ENCODE measurements around the gene AMY2B. TPM values are rescaled to one million over a fixed set of nuclear protein-coding genes. Genes with fewer than 3 reads are reported as not detected.
"Not testable (repeated sequence)": the region's sequence is repeated elsewhere in the genome, so short reads cannot be mapped to it uniquely, and the experiment has no call there.

The AMY2B gene
- total RNA-seq: 10 to 100 TPM; 11.6 to 31.6 (median 21.2) TPM
- long read RNA-seq, donor 1, partial matches to known transcripts: 0 of 2 reads
- long read RNA-seq, donor 1, other reads (novel, unspliced or antisense): 1 of 2 reads
- long read RNA-seq, donor 2, partial matches to known transcripts: 0 of 3 reads
- long read RNA-seq, donor 2, other reads (novel, unspliced or antisense): 3 of 3 reads

GRCh38 chr1:103571289-103571688, at the start of gene AMY2B:
Gene AMY2B, plus strand, starts transcription at chr1:103571589. Its CDS starts 14 bp downstream, at chr1:103571603.
- H3K4me3 ChIP-seq; H3K4me1 ChIP-seq (ENCODE audit: low read depth); ATAC-seq; DNase-seq; H3K36me3 ChIP-seq (ENCODE audit: low read depth); intact Hi-C loops (cut with DNase I, micrococcal nuclease); H3K9me3 ChIP-seq: not testable (repeated sequence)

DNA sequence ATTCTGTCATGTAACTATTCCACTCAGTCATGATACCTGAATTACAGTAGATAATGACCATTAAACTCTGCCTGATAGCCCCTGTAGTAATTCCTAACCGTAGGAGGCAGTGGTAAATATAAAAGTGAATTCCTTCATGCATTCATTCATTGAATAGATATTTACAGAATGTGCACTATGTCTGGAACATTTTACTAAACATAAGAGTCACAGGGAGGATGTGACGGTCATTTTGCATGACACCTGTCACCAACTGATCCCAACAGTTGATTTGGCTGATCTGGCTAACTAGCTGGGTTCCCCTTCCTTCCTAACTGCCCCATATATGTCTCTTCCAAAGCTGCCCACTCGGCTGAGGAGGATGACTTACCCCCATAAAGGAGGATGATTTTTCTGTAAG, 48.0 kb upstream of the AMY2B start:
- DNase-seq (no peak), ATAC-seq (no peak)
- Histone ChIP-seq H3K4me1 (ENCODE audit: low read depth) (peaks cover 18% of the 10 kb centered on the region), H3K4me3 (no peak overlapping the region), H3K9me3 (no peaks in the 10 kb centered on the region), H3K36me3 (ENCODE audit: low read depth) (no peaks in the 10 kb centered on the region)
- TF ChIP-seq, protein P1, sequence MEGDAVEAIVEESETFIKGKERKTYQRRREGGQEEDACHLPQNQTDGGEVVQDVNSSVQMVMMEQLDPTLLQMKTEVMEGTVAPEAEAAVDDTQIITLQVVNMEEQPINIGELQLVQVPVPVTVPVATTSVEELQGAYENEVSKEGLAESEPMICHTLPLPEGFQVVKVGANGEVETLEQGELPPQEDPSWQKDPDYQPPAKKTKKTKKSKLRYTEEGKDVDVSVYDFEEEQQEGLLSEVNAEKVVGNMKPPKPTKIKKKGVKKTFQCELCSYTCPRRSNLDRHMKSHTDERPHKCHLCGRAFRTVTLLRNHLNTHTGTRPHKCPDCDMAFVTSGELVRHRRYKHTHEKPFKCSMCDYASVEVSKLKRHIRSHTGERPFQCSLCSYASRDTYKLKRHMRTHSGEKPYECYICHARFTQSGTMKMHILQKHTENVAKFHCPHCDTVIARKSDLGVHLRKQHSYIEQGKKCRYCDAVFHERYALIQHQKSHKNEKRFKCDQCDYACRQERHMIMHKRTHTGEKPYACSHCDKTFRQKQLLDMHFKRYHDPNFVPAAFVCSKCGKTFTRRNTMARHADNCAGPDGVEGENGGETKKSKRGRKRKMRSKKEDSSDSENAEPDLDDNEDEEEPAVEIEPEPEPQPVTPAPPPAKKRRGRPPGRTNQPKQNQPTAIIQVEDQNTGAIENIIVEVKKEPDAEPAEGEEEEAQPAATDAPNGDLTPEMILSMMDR (IDR thresholded peaks at IDR 0.05): no peak
- intact Hi-C loops (cut with DNase I, micrococcal nuclease): no loop called here

DNA sequence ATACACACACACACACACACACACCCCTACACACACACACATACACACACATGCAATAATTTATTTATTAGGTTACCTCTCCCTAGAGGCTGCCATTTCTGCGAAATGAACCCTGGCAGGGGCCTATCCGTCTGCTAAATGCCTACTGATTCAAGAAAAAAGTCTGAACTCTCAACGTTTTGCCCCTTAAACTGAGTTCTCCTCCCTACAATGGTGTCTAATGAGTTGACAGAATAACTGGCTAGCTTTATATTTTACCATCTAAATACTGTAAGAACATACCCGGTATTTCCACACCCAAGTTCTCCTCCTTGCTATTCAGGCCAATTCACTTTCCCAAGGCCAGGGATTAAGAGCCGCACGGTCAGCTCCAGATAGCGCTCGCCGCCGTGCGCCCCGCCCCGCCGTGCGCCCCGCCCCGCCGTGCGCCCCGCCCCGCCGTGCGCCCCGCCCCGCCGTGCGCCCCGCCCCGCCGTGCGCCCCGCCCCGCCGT, 46.2 kb upstream of the AMY2B start:
- Histone ChIP-seq H3K9me3 (no peaks in the 10 kb centered on the region), H3K4me3 (no peak overlapping the region), H3K36me3 (ENCODE audit: low read depth) (no peaks in the 10 kb centered on the region), H3K4me1 (ENCODE audit: low read depth) (peaks cover 21% of the 10 kb centered on the region)
- ATAC-seq (peak; percentile 84), DNase-seq (no peak)
- intact Hi-C loops (cut with DNase I, micrococcal nuclease): no loop called here
- TF ChIP-seq, protein P1 (IDR thresholded peaks at IDR 0.05): no peak

DNA sequence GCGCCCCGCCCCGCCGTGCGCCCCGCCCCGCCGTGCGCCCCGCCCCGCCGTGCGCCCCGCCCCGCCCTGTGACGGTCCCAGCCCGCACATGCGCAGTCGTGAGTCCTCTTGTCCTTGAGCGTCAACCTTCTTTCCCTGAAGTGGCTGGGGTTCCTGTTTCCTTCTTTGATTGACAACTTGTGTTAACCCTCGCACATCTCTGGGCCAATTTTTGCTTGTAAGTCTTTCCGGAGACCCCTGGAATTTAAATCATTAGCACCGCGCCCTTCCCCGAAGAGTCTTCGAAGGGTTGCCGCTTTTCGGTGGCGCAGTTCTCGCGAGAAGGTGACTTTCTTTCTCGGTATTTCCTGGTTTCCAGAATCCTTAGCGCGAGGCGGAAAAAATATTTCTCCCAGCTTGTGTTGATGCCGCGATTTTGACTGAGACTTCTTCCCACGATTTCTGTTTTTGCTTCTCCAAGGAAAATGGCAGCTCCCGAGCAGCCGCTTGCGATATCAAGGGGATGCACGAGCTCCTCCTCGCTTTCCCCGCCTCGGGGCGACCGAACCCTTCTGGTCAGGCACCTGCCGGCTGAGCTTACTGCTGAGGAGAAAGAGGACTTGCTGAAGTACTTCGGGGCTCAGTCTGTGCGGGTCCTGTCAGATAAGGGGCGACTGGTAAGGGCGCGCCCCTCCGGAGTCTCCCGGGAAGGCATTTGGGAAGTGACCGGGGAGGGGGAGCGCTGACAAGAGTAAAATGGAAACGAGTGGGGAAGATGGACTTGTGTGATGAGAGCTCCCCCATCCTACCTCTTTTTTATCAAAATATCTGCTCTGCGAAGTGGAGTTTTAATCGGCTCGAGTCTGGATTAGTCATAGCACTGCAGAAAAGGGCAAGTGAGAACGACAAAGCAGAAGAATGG, 45.5 kb upstream of the AMY2B start, which contains the start of gene RNPC3:
TSS of gene RNPC3 (plus strand) at position 93 of the 901 bp plus-strand sequence. CDS start at position 465, 372 bp downstream.
- H3K9me3 ChIP-seq: no peaks in the 10 kb centered on the region
- H3K36me3 ChIP-seq (ENCODE audit: low read depth): no peaks in the 10 kb centered on the region
- H3K4me1 ChIP-seq (ENCODE audit: low read depth): peaks cover 21% of the 10 kb centered on the region
- peak; percentile 93 for ATAC-seq
- DNase-seq: peak; percentile 86 to 95 (median 90)
- H3K4me3 ChIP-seq: peak within 1 kb of the TSS; percentile 68
- intact Hi-C loops (cut with DNase I, micrococcal nuclease): no loop called here
- TF ChIP-seq, protein P1 (IDR thresholded peaks at IDR 0.05): no peak

DNA sequence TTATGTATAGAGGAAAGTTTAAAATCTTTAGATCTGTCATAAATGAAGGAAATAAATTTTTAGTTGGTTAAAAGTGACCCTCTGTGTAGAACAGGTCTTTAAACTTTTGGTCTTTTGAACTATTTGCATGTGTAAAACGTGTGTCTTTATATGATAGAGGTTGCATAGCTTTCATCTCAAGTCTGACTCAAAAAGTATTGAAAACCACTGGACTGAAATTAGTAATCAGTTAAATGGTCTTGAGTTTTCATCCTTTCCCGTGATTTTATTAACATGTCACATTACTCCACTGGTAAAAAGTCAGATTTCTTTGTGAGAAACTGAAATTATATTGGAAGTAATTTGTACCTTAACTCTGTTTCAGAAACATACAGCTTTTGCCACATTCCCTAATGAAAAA, 44.1 kb upstream of the AMY2B start:
- no peaks in the 10 kb centered on the region for H3K36me3 ChIP-seq (ENCODE audit: low read depth)
- H3K9me3 ChIP-seq: no peaks in the 10 kb centered on the region
- intact Hi-C loops (cut with DNase I, micrococcal nuclease): no loop called here
- DNase-seq: no peak
- TF ChIP-seq, protein P1 (IDR thresholded peaks at IDR 0.05): no peak
- peaks cover 21% of the 10 kb centered on the region for H3K4me1 ChIP-seq (ENCODE audit: low read depth)
- no peak for ATAC-seq
- no peak overlapping the region for H3K4me3 ChIP-seq

DNA sequence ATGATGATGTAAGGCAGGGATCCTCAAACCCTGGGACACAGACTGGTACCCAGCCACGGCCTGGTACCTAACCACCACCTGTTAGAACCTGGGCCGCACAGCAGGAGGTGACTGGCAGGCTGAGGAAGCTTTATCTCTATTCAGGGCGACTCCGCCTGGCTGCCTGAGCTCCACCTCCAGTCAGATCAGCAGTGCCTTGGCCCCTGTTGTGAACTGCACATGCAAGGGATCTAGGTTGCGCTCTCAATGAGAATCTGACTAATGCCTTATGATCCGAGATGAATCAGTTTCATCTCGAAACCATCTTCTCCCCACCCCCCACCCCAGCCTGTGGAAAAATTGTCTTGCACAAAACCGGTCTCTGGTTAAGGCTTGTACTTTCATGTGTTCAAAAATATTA, 41.6 kb upstream of the AMY2B start:
- Histone ChIP-seq H3K4me1 (ENCODE audit: low read depth) (peaks cover 21% of the 10 kb centered on the region), H3K4me3 (no peak overlapping the region), H3K9me3 (no peaks in the 10 kb centered on the region), H3K36me3 (ENCODE audit: low read depth) (no peaks in the 10 kb centered on the region)
- no peak for ATAC-seq
- intact Hi-C loops (cut with DNase I, micrococcal nuclease): no loop called here
- no peak for DNase-seq
- TF ChIP-seq, protein P1 (IDR thresholded peaks at IDR 0.05): no peak
